ENCODE results near the gene POU4F2. TPM values are rescaled to one million over a fixed set of nuclear protein-coding genes. Genes with fewer than 3 reads are reported as not detected.

POU4F2 gene, protein sequence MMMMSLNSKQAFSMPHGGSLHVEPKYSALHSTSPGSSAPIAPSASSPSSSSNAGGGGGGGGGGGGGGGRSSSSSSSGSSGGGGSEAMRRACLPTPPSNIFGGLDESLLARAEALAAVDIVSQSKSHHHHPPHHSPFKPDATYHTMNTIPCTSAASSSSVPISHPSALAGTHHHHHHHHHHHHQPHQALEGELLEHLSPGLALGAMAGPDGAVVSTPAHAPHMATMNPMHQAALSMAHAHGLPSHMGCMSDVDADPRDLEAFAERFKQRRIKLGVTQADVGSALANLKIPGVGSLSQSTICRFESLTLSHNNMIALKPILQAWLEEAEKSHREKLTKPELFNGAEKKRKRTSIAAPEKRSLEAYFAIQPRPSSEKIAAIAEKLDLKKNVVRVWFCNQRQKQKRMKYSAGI
- not detected in 2 replicates for total RNA-seq

DNA sequence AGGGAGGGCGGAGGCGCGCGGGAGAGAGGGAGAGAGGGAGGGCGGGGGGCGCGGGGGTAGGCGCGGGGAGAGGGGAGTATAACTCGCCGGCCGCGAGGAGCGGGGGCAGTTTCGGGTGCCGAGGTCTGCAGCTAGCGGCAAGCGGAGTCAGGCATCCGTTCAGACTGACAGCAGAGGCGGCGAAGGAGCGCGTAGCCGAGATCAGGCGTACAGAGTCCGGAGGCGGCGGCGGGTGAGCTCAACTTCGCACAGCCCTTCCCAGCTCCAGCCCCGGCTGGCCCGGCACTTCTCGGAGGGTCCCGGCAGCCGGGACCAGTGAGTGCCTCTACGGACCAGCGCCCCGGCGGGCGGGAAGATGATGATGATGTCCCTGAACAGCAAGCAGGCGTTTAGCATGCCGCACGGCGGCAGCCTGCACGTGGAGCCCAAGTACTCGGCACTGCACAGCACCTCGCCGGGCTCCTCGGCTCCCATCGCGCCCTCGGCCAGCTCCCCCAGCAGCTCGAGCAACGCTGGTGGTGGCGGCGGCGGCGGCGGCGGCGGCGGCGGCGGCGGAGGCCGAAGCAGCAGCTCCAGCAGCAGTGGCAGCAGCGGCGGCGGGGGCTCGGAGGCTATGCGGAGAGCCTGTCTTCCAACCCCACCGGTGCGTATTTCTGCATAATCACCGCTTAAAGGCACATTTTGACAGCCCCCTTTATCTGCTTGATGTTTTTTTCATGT, at the start of gene POU4F2:
Gene POU4F2, plus strand, starts transcription at position 108 of the 720 bp plus-strand sequence. Its CDS starts 248 bp downstream, at position 356.

Other genes starting within 250 kb of the POU4F2 start
- gene SLC10A7, start 117.0 kb upstream of the POU4F2 start, total RNA-seq, result 9.9 and 11.7 TPM in 2 replicates

Data from dermis lymphatic vessel endothelial cell (primary cell).